GM12878 (cell line): ENCODE data around the gene GINS2.

ENCODE experiments used
- SMAD1 ChIP-seq: fragments of 450-650 bp; IDR thresholded peaks from 2 replicates; pipeline ENCODE4 v1.6.1; 2018; ENCODE audit warnings: mild to moderate bottlenecking, low read depth; ENCODE audit not compliant: partially characterized antibody
- SREBF2 ChIP-seq: IDR thresholded peaks from 2 replicates; pipeline ENCODE4 v1.6.1; 2012; ENCODE audit warnings: mild to moderate bottlenecking, low read length
- YY1 ChIP-seq: IDR thresholded peaks from 2 replicates; pipeline ENCODE4 v1.6.1; 2011; ENCODE audit warnings: low read depth, mild to moderate bottlenecking, low read length
- ZBED1 ChIP-seq: IDR thresholded peaks from 2 replicates; pipeline ENCODE4 v1.6.1; 2016; ENCODE audit warnings: borderline replicate concordance

GRCh38 chr16:85735946-85736345, 47.2 kb upstream of the GINS2 start:
- TF ChIP-seq YY1 (no peak), SMAD1 (no peak), ZBED1 (no peak), SREBF2 (no peak)
